Activated CD8-positive, alpha-beta T cell treated with anti-CD3 and anti-CD28 coated beads for 36 hours (primary cell): ENCODE data around the gene ENAH. TPM values are rescaled to one million over a fixed set of nuclear protein-coding genes. Genes with fewer than 3 reads are reported as not detected.
"Not testable (repeated sequence)": the region's sequence is repeated elsewhere in the genome, so short reads cannot be mapped to it uniquely, and the experiment has no call there.

Experiments used
- ATAC-seq: fragments of 200-7000 bp; cut with Tn5 transposase; one replicate; pipeline ENCODE4 v1.10.0; 2021; ENCODE audit warnings: mild to moderate bottlenecking, moderate library complexity
- CTCF ChIA-PET: fragments of 350-600 bp; sonication (Branson Sonifier 250); formaldehyde crosslinking; loops from one replicate; lab custom pipeline; 2021; ENCODE audit warnings: antibody characterized with exemption; lab: Charles Lee
- POLR2A ChIA-PET: fragments of 350-600 bp; sonication (Branson Sonifier 250); formaldehyde crosslinking; loops from one replicate; lab custom pipeline; 2021; ENCODE audit warnings: antibody characterized with exemption; lab: Charles Lee
- DNase-seq: peaks from one replicate; pipeline ENCODE4 v3.0.0-alpha.2; 2020
- H3K27ac Mint-ChIP-seq: one replicate; pipeline ENCODE4 v1.8.0; 2021; ENCODE audit warnings: mild to moderate bottlenecking, mixed read lengths
- H3K27me3 Mint-ChIP-seq: one replicate; pipeline ENCODE4 v1.8.0; 2021; ENCODE audit warnings: mixed read lengths
- H3K36me3 Mint-ChIP-seq: one replicate; pipeline ENCODE4 v1.8.0; 2021; ENCODE audit warnings: low read depth, mixed read lengths
- H3K4me1 Mint-ChIP-seq: one replicate; pipeline ENCODE4 v1.8.0; 2021; ENCODE audit warnings: low read depth, mixed read lengths
- H3K4me3 Mint-ChIP-seq: one replicate; pipeline ENCODE4 v1.8.0; 2021; ENCODE audit warnings: mild to moderate bottlenecking, moderate library complexity, mixed read lengths
- H3K9me3 Mint-ChIP-seq: one replicate; pipeline ENCODE4 v1.8.0; 2021; ENCODE audit warnings: mixed read lengths
- intact Hi-C: fragments of 100-400 bp; cut with micrococcal nuclease; formaldehyde crosslinking; loops from one replicate; pipeline ENCODE4 v1.10.0; 2022
- total RNA-seq, 2 experiments: library from RNA; stranded (reverse); gene quantifications; one replicate each; pipeline ENCODE4 v1.2.3, GENCODE V29; 2021
- TF ChIP-seq, protein P1 (sequence below): fragments of 200-600 bp; IDR thresholded peaks from one replicate; pipeline ENCODE4 v1.8.0; 2022; ENCODE audit warnings: antibody characterized with exemption, mild to moderate bottlenecking

The ENAH gene
- total RNA-seq, 2 experiments from 2014 or later: 0.51 to 0.65 TPM

DNA sequence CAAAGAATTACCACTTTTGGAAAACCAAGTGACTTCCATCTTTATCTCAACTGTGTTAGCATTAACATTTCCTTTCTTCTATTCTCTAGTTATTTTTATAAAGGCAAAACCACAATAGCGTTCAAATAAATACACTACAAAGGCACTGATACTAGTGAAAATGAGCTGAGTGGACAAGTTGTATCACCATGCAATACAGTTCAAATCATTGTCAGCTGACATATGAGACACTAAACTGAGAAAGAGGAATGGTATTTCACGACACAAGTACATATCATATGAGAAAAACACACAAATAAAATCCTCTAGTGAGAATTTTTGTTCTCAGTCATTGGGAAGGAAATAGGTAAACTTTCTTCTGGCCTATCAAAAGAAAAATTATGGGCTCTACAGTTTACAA, 26.2 kb downstream of the ENAH start:
- DNase-seq (no peak), ATAC-seq (no peak)
- Mint-ChIP-seq H3K27me3 (peaks cover 10% of the 10 kb centered on the region), H3K4me3 (no peak overlapping the region), H3K9me3 (no peaks in the 10 kb centered on the region), H3K4me1 (no peaks in the 10 kb centered on the region), H3K36me3 (no peaks in the 10 kb centered on the region), H3K27ac (no peak overlapping the region)
- CTCF ChIA-PET: interaction anchor here (1.6 kb wide), 1 partner anchor 9 kb away, joined by 4 read pairs; no protein-coding TSS in a partner anchor
- TF ChIP-seq, protein P1, sequence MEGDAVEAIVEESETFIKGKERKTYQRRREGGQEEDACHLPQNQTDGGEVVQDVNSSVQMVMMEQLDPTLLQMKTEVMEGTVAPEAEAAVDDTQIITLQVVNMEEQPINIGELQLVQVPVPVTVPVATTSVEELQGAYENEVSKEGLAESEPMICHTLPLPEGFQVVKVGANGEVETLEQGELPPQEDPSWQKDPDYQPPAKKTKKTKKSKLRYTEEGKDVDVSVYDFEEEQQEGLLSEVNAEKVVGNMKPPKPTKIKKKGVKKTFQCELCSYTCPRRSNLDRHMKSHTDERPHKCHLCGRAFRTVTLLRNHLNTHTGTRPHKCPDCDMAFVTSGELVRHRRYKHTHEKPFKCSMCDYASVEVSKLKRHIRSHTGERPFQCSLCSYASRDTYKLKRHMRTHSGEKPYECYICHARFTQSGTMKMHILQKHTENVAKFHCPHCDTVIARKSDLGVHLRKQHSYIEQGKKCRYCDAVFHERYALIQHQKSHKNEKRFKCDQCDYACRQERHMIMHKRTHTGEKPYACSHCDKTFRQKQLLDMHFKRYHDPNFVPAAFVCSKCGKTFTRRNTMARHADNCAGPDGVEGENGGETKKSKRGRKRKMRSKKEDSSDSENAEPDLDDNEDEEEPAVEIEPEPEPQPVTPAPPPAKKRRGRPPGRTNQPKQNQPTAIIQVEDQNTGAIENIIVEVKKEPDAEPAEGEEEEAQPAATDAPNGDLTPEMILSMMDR: no peak
- intact Hi-C loops: no loop called here
- POLR2A ChIA-PET: no interaction called here

DNA sequence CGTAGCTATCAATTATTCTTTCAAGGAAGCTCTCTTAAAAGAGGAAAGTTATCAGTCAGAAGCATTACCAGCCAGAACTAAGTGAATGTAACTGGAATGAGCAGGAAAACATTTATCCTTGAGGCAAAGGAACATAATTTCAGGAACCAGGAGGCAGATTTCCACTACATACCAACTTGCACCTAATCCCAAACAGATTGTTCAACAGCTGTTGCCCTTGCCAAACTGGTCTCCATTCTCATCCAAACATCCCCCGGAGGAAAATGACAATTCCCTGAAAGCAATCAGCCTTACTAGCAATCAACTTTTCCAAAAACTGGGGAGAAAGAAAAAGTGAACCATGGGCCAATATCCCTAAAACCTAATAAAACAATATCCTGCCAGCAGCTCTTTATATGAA, 35.0 kb downstream of the ENAH start:
- H3K27ac Mint-ChIP-seq: no peak overlapping the region
- H3K4me3 Mint-ChIP-seq: no peak overlapping the region
- DNase-seq: no peak
- no peaks in the 10 kb centered on the region for H3K27me3 Mint-ChIP-seq
- H3K4me1 Mint-ChIP-seq: no peaks in the 10 kb centered on the region
- no peak for ATAC-seq
- CTCF ChIA-PET: interaction anchor here (1.0 kb wide), 1 partner anchor 9 kb away, joined by 4 read pairs; no protein-coding TSS in a partner anchor
- H3K9me3 Mint-ChIP-seq: no peaks in the 10 kb centered on the region
- TF ChIP-seq, protein P1: no peak
- intact Hi-C loops: no loop called here
- H3K36me3 Mint-ChIP-seq: no peaks in the 10 kb centered on the region
- POLR2A ChIA-PET: no interaction called here

DNA sequence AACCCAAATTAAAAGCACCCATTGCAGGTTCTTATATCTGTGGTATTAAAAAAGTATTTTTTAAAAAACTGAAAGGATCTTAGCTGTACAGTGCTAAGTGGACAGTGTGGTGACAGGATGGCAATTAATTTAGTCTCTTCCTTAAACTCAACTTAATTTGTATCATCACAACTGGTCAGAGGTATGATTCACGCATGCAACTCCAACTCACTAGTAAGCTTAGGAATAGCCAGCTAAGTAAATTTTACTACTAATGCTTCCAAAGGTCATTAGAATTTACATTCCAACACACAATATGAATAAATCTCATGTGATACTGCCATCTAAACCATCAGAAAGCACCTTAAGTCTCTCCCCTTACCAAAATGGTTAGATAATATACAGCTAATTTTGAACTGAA, 35.4 kb downstream of the ENAH start:
- DNase-seq: no peak
- POLR2A ChIA-PET: no interaction called here
- H3K9me3 Mint-ChIP-seq: no peaks in the 10 kb centered on the region
- no peak overlapping the region for H3K27ac Mint-ChIP-seq
- no peaks in the 10 kb centered on the region for H3K27me3 Mint-ChIP-seq
- CTCF ChIA-PET: interaction anchor here (1.0 kb wide), 1 partner anchor 10 kb away, joined by 4 read pairs; no protein-coding TSS in a partner anchor
- no peaks in the 10 kb centered on the region for H3K4me1 Mint-ChIP-seq
- H3K36me3 Mint-ChIP-seq: no peaks in the 10 kb centered on the region
- intact Hi-C loops: no loop called here
- TF ChIP-seq, protein P1: no peak
- H3K4me3 Mint-ChIP-seq: no peak overlapping the region
- ATAC-seq: no peak

DNA sequence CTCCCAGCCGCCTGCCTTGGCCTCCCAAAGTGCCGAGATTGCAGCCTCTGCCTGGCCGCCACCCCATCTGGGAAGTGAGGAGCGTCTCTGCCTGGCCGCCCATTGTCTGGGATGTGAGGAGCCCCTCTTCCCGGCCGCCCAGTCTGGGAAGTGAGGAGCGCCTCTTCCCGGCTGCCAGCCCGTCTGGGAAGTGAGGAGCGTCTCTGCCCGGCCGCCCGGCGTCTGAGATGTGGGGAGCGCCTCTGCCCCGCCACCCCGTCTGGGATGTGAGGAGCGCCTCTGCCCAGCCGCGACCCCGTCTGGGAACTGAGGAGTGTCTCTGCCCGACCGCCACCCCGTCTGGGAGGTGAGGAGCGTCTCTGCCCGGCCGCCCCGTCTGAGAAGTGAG, 37.5 kb downstream of the ENAH start:
- intact Hi-C loops, H3K4me1 Mint-ChIP-seq, CTCF ChIA-PET, H3K27me3 Mint-ChIP-seq, ATAC-seq, H3K27ac Mint-ChIP-seq, H3K9me3 Mint-ChIP-seq, POLR2A ChIA-PET, H3K36me3 Mint-ChIP-seq, DNase-seq, H3K4me3 Mint-ChIP-seq: not testable (repeated sequence)

DNA sequence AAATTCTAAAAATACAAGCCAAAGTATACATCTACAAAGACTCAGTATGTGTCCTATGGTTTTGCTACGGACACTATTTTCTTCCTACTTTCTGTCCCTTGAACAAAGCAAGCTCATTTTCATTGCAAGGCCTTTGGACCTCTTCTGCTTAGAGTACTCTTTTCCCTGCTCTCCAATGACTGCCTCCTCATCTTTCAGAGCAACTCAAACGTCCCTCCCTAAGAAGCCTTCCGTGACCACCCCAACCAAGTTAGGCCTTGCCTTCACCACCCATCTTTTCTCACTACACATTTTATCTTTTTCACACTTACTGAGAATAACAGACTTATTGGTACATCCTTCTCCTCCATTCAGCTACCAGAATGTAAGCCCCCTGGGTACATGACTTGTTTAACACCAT, 39.9 kb downstream of the ENAH start:
- Mint-ChIP-seq H3K4me3 (no peak overlapping the region), H3K27ac (no peak overlapping the region), H3K27me3 (no peaks in the 10 kb centered on the region), H3K4me1 (no peaks in the 10 kb centered on the region), H3K36me3 (no peaks in the 10 kb centered on the region), H3K9me3 (no peaks in the 10 kb centered on the region)
- ChIA-PET POLR2A (interaction anchor here (0.6 kb wide), 1 partner anchor 61 kb away, joined by 3 read pairs; no protein-coding TSS in a partner anchor), CTCF (no interaction called here)
- intact Hi-C loops: no loop called here
- TF ChIP-seq, protein P1: no peak
- no peak for DNase-seq
- ATAC-seq: no peak

DNA sequence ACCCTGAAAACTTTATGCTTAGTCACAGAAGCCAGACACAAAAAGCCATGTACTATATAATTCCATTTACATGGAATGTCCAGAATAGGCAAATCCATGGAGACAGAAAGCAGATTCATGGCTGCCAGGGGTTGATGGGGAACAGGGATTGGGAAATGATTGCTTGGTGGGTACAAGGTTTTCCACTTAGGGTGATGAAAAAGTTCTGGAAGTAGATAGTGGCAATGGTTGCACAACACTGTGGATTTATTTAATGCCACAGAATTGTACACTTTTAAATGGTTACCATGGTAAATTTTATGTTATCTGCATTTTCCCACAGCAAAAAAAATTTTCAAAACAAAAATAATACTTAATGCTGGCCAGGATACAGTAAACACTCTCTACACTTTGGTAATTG, 40.6 kb downstream of the ENAH start:
- POLR2A ChIA-PET: interaction anchor here (0.6 kb wide), 1 partner anchor 60 kb away, joined by 3 read pairs; no protein-coding TSS in a partner anchor
- CTCF ChIA-PET: no interaction called here
- Mint-ChIP-seq H3K27ac (no peak overlapping the region), H3K4me1 (no peaks in the 10 kb centered on the region), H3K9me3 (no peaks in the 10 kb centered on the region), H3K27me3 (no peaks in the 10 kb centered on the region), H3K4me3 (no peak overlapping the region), H3K36me3 (no peaks in the 10 kb centered on the region)
- TF ChIP-seq, protein P1: no peak
- DNase-seq (no peak), ATAC-seq (no peak)
- intact Hi-C loops: no loop called here
